Skeletal muscle tissue (tissue), 4 donors: ENCODE data around the gene EXOC2. TPM values are rescaled to one million over a fixed set of nuclear protein-coding genes. Genes with fewer than 3 reads are reported as not detected.

Experiments used
- H3K27ac ChIP-seq: one replicate; pipeline ENCODE4 v1.7.0; 2013; ENCODE audit warnings: mild to moderate bottlenecking, low read depth, low read length, inconsistent platforms
- H3K27me3 ChIP-seq, 3 donors: one replicate each; pipeline ENCODE4 v1.7.0; 2013; ENCODE audit warnings: low read length in 3 of 3; ENCODE audit not compliant: control insufficient read depth in 3 of 3, insufficient read depth in 3 of 3
- H3K36me3 ChIP-seq, 3 donors: one replicate each; pipeline ENCODE4 v1.7.0; 2013; ENCODE audit warnings: low read length in 3 of 3; ENCODE audit not compliant: control insufficient read depth in 3 of 3, insufficient read depth in 3 of 3
- H3K4me1 ChIP-seq, 3 donors: one replicate each; pipeline ENCODE4 v1.7.0; 2013; ENCODE audit warnings: low read length in 3 of 3, mild to moderate bottlenecking in 3 of 3; ENCODE audit not compliant: control insufficient read depth in 3 of 3, insufficient read depth in 3 of 3
- H3K4me3 ChIP-seq, 3 donors: one replicate each; pipeline ENCODE4 v1.7.0; 2013; ENCODE audit warnings: low read length in 3 of 3
- H3K9ac ChIP-seq, 3 donors: one replicate each; pipeline ENCODE4 v1.7.0; 2013; ENCODE audit warnings: low read length in 3 of 3, mild to moderate bottlenecking in 3 of 3, moderate library complexity in 2 of 3, low read depth in 1 of 3
- H3K9me3 ChIP-seq, 3 donors: one replicate each; pipeline ENCODE4 v1.7.0; 2013; ENCODE audit warnings: low read length in 3 of 3; ENCODE audit not compliant: control insufficient read depth in 3 of 3
- total RNA-seq: library from RNA; depleted of rRNA; stranded (reverse); fragments of >200 nt; gene quantifications from one replicate; pipeline ENCODE4 v1.2.3, GENCODE V29; 2014
- donor health status: Osteomylitis.

The EXOC2 gene
- total RNA-seq, 1 donor from 2014 or later = 26.6 TPM

DNA sequence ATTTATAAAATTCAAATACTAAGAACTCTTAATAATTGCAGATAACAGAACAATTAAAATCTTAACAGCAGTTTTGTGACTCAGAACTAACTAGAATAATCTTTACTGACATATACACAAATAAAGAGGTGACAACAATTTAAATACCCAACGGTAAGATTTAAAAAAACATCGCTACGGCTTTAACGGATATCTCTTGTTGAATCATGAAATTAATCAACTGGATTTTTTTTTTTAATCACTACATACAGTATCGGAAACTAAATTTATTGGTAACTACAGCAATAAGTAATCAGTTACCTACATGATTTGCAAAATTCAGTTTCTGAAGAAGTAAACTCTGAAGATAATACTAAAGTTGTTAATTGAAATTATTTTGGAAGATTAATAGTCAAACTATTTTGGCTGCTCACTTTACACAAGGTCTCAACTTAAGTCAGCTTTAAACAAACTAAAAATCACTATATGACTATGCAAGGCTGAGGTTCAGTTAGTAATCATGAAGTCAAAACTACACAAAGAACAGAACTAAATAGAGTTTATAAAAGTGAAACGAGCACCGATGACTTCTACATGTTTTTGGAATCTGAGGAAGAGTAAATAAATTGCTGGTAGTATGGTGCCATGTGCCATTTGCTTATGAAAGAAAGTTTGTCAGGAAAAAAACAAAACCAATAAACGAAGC, 164.8 kb downstream of the EXOC2 start:
- no peak overlapping the region for H3K4me3 ChIP-seq

DNA sequence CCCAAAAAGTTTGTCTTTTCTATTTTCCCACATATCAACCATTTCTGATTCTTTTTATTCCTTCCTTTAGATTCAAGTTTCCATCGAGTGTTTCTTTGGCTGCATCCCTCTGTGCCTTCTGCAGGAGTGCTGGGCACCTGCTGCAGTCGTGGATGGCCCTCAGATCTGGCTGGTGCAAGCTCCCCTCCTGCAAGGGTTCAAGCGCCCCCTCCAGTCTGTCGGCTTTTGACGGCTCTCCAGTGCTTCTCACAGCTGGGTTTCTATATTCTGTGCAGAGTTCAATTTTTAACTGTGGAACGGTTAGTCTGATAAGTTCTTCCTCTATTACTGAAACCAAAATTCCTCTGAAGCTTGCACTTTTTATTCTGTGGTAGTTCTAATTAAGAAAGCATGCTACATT, 168.1 kb downstream of the EXOC2 start:
- H3K4me3 ChIP-seq = no peak overlapping the region
- H3K27me3 ChIP-seq = no peaks in the 10 kb centered on the region
- no peaks in the 10 kb centered on the region for H3K9me3 ChIP-seq
- no peak overlapping the region for H3K27ac ChIP-seq
- no peaks in the 10 kb centered on the region for H3K4me1 ChIP-seq
- H3K9ac ChIP-seq = no peak overlapping the region
- H3K36me3 ChIP-seq = peaks cover 14 to 18% (median 17%) of the 10 kb centered on the region in 3 donors

More for the DNA sequence above, 164.8 kb downstream of the EXOC2 start:
- H3K4me1 ChIP-seq = no peaks in the 10 kb centered on the region
- H3K36me3 ChIP-seq = peaks cover 6 to 11% (median 9%) of the 10 kb centered on the region in 3 donors
- H3K9ac ChIP-seq = no peak overlapping the region
- no peak overlapping the region for H3K27ac ChIP-seq
- H3K9me3 ChIP-seq = no peaks in the 10 kb centered on the region
- H3K27me3 ChIP-seq = no peaks in the 10 kb centered on the region

DNA sequence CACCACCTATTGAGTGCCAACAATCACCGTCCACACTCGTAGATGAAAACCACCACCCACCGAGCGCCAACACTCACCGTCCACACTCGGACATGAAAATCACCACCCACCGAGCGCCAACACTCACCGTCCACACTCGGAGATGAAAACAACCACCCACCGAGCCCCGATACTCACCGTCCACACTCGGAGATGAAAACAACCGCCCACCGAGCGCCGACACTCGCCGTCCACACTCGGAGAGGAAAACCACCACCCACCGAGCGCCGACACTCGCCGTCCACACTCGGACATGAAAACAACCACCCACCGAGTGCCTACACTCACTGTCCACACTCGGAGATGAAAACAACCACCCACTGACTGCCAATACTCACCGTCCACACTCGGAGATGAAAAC, 172.1 kb downstream of the EXOC2 start:
- H3K4me3 ChIP-seq = no peak overlapping the region
- no peaks in the 10 kb centered on the region for H3K27me3 ChIP-seq
- H3K9me3 ChIP-seq = no peaks in the 10 kb centered on the region
- H3K36me3 ChIP-seq = peaks cover 12 to 14% (median 14%) of the 10 kb centered on the region in 3 donors
- no peak overlapping the region for H3K9ac ChIP-seq
- H3K27ac ChIP-seq = no peak overlapping the region
- no peaks in the 10 kb centered on the region for H3K4me1 ChIP-seq

DNA sequence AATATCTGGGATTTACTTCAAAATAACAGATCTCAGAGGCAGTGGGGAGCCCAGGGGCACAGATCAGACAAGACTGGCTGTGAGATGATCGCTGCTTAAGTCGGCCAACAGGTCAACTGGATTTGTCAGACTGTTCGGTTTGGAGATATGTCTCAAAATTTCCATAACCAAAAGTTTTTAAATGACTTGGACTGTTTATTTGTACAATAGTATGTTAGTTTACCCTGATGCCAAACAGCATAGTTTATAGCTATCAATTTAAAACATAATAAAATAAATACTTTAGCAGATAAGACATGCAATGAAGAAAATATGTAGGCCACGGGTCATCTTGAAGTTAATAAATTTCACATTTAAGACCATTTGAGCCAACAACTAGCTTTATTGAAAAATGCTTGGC, 174.7 kb downstream of the EXOC2 start:
- no peak overlapping the region for H3K9ac ChIP-seq
- H3K27me3 ChIP-seq = no peaks in the 10 kb centered on the region
- H3K36me3 ChIP-seq = peaks cover 12 to 14% (median 14%) of the 10 kb centered on the region in 3 donors
- H3K27ac ChIP-seq = no peak overlapping the region
- no peaks in the 10 kb centered on the region for H3K4me1 ChIP-seq
- no peaks in the 10 kb centered on the region for H3K9me3 ChIP-seq
- H3K4me3 ChIP-seq = no peak overlapping the region

DNA sequence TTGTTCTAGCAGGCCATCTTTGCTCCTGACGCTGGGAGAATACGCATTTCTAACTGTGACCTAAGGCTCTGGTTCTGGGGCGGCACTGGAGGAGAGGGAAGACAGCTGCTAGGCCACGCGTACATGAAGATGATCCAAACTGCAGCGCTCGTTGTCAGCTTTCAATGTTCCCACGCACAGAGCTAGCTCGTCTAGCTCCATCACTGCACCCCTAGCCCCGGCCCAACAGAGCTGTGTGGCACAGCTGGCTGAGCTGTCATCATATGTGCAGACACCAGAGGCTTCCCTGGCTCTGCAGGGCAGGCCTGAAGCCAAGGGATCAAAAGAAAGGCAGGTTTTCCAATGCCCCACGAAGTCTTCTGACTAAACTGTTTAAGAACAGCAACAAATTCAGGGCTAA, 176.7 kb downstream of the EXOC2 start:
- no peaks in the 10 kb centered on the region for H3K4me1 ChIP-seq
- H3K9me3 ChIP-seq = no peaks in the 10 kb centered on the region
- no peak overlapping the region for H3K4me3 ChIP-seq
- no peak overlapping the region for H3K9ac ChIP-seq
- no peak overlapping the region for H3K27ac ChIP-seq
- peaks cover 0 to 4% (median 0%) of the 10 kb centered on the region in 3 donors for H3K36me3 ChIP-seq
- no peaks in the 10 kb centered on the region for H3K27me3 ChIP-seq

DNA sequence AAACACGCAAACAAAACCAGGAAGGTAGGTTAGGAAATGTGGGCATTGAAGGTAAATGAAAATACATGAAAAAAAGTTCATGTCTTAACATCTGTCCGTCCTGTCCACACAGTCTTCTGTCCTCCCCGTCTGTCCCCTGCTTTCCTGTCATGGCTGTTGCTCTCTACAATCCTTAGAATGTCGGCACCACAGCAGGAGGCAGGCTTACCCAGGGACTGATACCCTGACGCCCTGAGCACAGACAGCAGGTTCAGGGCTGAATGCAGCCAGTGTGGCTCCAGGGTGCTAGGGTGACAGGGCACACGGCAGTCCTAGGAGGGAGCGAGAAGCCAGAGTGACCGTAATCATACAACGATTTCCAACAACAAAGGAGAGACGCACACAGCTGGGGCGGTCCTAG, 177.7 kb downstream of the EXOC2 start:
- Histone ChIP-seq H3K4me3 (no peak overlapping the region), H3K4me1 (no peaks in the 10 kb centered on the region), H3K27me3 (no peaks in the 10 kb centered on the region), H3K9ac (no peak overlapping the region), H3K27ac (no peak overlapping the region), H3K36me3 (peaks cover 0 to 4% (median 0%) of the 10 kb centered on the region in 3 donors), H3K9me3 (no peaks in the 10 kb centered on the region)

DNA sequence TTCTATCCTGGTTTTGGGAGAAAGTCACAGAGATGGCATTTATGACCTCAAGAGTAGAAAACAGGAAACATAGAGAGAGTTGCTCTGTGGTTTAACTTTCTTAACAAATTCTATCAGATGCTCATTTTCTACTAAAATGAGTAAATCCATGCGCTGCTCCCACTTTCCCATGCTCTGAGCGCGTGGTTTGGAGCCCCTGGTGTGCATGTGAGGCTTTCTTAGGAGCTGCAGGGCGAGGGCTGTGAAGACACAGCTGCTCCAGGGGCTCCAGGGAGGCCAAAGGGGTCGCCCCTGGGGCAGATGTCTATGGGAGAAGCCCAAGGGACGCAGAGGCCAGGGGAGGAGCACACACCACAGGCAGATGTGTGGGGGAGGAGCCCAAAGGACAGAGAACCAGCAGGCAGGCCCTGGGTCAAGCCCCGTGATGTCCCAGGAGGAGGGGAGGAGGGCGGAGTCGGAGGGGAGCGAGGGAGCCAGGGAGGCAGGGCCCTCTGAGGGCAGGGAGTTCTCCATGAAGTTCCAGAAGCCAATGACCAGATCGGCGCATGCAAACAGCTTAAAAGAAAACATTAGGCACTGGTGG, 178.5 kb downstream of the EXOC2 start:
- Histone ChIP-seq H3K9ac (no peak overlapping the region), H3K4me1 (no peaks in the 10 kb centered on the region), H3K27me3 (no peaks in the 10 kb centered on the region), H3K4me3 (no peak overlapping the region), H3K36me3 (peaks cover 0 to 4% (median 0%) of the 10 kb centered on the region in 3 donors), H3K27ac (no peak overlapping the region), H3K9me3 (no peaks in the 10 kb centered on the region)

DNA sequence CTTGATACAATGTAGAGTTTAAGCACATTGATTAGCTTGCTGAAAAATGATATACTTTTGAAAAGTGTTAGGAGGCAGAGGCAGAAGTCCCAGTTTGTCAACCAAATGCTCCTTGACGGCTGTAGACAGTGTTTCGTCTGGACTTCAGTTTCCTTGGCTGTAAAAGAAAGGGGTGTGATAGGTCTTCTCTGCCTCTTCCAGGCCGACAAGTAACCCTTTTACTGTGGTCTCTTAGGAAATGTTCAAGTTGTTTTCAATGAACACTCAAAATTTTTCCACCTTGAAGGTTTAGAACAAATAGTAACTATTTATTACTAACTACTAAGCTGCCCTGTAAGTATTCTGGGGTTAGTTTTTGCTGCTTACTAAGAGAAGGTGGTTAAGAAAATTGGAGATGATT, 179.0 kb downstream of the EXOC2 start:
- Histone ChIP-seq H3K36me3 (peaks cover 0 to 4% (median 0%) of the 10 kb centered on the region in 3 donors), H3K9me3 (no peaks in the 10 kb centered on the region), H3K9ac (no peak overlapping the region), H3K27me3 (no peaks in the 10 kb centered on the region), H3K27ac (no peak overlapping the region), H3K4me3 (no peak overlapping the region), H3K4me1 (no peaks in the 10 kb centered on the region)

DNA sequence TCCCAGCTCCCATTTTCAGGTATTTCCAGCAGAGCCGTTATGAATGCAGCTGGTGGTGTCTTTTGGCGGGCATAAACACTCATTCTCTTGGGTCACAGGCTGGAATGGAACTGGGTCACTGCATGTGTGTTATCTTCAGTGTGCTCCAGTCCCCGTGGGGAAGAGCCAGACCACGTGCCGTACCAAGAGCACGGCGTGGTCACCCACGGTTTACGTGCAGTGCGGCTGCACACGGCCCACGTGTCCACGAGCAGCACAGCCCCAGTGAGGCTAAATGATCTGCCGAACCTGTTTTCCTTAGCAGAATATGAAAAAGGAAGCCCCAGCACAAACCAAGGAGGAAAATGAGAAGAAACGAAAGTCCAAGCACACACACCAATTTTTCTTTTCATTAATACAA, 179.9 kb downstream of the EXOC2 start:
- H3K27ac ChIP-seq = no peak overlapping the region
- H3K9me3 ChIP-seq = no peaks in the 10 kb centered on the region

DNA sequence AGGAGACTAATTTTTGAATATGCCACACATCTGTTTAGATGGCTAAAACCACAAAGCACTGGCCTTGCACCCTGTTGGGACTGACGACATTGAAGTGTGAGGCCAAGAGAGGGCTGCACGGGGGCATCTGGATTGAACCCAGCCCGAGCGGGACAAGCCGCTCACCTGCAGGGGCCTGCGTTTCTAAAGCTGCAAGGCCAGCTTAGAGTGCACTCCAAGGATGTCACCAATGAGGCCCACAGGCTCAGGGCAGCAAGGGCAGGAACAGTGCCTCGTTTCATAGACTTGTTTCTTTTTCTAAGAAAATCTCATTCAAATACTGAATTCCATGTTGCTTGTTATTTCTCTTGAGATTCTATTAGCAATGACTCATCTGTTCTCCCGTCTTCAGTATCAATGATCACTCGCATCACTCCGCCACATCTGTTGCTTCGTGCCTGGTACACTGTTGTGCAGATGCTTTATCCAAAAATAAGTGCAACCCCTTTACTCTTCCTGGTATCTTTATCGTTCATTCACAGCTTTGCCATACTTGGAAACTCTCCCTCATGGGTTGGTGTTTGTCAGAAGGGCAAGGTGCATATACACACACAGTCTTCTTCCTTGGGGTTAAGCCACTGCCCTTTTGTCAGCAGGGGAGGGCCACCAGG, 181.3 kb downstream of the EXOC2 start:
- no peaks in the 10 kb centered on the region for H3K4me1 ChIP-seq
- H3K9me3 ChIP-seq = no peaks in the 10 kb centered on the region
- no peak overlapping the region for H3K4me3 ChIP-seq
- H3K9ac ChIP-seq = no peak overlapping the region
- peaks cover 0 to 4% (median 0%) of the 10 kb centered on the region in 3 donors for H3K36me3 ChIP-seq
- H3K27me3 ChIP-seq = no peaks in the 10 kb centered on the region
- H3K27ac ChIP-seq = no peak overlapping the region

More for the DNA sequence above, 179.9 kb downstream of the EXOC2 start:
- Histone ChIP-seq H3K27me3 (no peaks in the 10 kb centered on the region), H3K4me1 (no peaks in the 10 kb centered on the region), H3K36me3 (peaks cover 0 to 4% (median 0%) of the 10 kb centered on the region in 3 donors), H3K4me3 (no peak overlapping the region), H3K9ac (no peak overlapping the region)
